Heart left ventricle (tissue), 13 donors: Measurements from ENCODE around the gene CSNK1D.

Experiments
- CTCF ChIP-seq, 12 donors: fragments of 200-600 bp; sonication (generic) in 4 of 12; IDR thresholded peaks; one replicate each; pipeline versions ENCODE4 v1.5.0 to v1.8.0; 2018 to 2022; ENCODE audit warnings: antibody characterized with exemption in 12 of 12, mild to moderate bottlenecking in 5 of 12
- POLR2A ChIP-seq, 2 donors: fragments of 450-650 bp; IDR thresholded peaks; one replicate each; pipeline ENCODE4 v1.6.1; 2017; ENCODE audit warnings: antibody characterized with exemption in 2 of 2, mild to moderate bottlenecking in 2 of 2, moderate library complexity in 2 of 2
- donor health status: ischemic (EF 13 %, LVEDD 7.1; RV severe dilation, severe dysfunction).
- donor health status: DM: no; HTN: yes; CAD: no.
- donor health status: DM: no; HTN: no; CAD: no.
- donor health status: ischemic (EF 25% LVEDD 6.9; RV normal size, moderate dysfunction).
- donor health status: ischemic (EF 25% LVEDD 5.7; RV mildly dilated, moderate dysfunction).
- donor health status: ischemic (EF 35%, LVEDD 5.7; RV mildly dilated, moderate dysfunction).
- donor health status: nonischemic (EF 11% LVEDD 7.7; RV severe dilation, severe dysfunction).
- donor health status: DM: yes; HTN: yes; CAD: no.
- donor health status: PGD.
- donor health status: ischemic (EF 29% LVEDD 5.4; RV normal size, mild dysfunction).
- donor health status: nonischemic (EF 23%, LVEDD 6.1; RV moderate dilation, normal function).

GRCh38 chr17:82242977-82243647 is 30.4 kb downstream of the CSNK1D start:
- TF ChIP-seq CTCF (IDR thresholded peaks at IDR 0.05): no peak
- TF ChIP-seq POLR2A (IDR thresholded peaks at IDR 0.05): no peak
